Measurements from ENCODE around the gene NPR1.
"Not testable (repeated sequence)": the region's sequence is repeated elsewhere in the genome, so short reads cannot be mapped to it uniquely, and the experiment has no call there.

NPR1 gene

GRCh38 chr1:153651771-153652170 is 26.7 kb upstream of the NPR1 start:
- DNase-seq, result no peak

- DNase-seq, result no peak
Observed at GRCh38 chr1:153652805-153653500, 25.5 kb upstream of the NPR1 start.

DNA sequence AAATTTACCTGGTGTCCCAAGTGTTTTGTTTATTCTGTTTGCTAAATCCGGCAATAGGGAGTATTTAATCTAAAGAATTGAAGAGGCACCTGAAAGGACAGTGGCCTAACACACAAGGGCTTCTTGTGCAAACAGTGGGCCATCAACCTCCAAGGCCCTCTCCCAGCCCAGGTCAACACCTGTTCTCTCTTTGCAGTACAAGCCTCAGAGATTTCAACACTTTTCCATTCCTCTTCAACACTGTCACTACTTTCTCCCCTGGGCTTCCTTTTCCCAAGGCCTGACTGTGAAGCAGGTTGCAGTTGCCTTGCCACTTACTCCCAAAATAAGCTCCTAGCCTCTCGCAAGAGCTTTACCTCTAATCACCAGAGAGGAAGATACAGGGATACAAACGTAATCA is 23.2 kb upstream of the NPR1 start:
- DNase-seq, result peak in 1 of 3 experiments; percentile 35

- DNase-seq, result peak; percentile 93 to 97 (median 94)
Observed at GRCh38 chr1:153658400-153659174, 19.9 kb upstream of the NPR1 start, which contains the start of gene SNAPIN. SNAPIN (plus strand) TSS chr1:153658703; CDS start chr1:153658744, 41 bp downstream.

GRCh38 chr1:153659175-153659534 is 19.3 kb upstream of the NPR1 start:
- no peak for DNase-seq

GRCh38 chr1:153659656-153660055 is 18.8 kb upstream of the NPR1 start:
- DNase-seq, result no peak

DNA sequence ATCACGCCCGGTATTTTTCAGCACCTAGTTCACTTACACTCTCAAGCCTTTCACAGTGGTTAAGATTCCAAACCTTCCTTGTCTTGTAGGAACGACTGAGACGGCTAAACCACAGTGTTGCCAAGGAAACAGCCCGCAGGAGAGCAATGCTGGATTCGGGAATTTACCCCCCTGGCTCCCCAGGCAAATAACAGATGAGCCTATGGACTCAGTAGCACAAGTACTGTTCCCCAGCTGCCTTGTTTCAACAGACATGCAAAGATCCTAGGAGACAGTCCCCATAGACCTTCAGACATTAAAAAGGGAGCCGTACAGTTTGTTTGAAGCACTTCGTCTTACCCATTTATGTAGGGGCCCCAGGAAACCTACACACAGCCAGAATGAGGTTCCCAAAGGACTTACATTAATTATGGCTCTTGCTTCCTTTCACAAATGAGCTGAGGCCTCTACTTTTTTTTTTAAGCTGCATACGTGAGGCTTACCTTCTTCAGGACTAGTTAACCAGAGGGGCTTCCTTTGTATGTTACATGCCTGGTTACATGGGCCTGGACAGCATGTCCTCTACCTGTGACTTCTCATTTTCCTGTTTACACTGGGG is 17.3 kb upstream of the NPR1 start:
- DNase-seq, result peak in 1 of 3 experiments; percentile 49

- peak in 1 of 3 experiments; percentile 16 for DNase-seq
Observed at GRCh38 chr1:153662269-153662668, 16.2 kb upstream of the NPR1 start.

DNA sequence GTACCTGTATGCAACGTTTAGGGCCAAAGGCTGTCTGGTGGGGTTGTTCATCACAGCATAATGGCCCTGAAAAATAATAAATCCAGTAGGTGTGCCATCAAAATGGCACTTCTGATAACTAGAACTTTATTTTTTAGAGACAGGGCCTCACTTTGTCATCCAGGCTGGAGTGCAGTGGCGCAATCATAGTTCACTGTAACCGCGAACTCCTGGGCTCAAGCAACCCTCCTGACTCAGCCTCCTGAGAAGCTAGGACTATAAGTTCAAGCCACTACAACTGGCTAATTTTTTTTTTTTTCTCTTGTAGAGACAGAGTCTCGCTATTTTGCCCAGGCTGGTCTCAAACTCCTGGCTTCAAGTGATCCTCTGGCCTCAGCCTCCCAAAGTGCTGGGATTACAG is 15.3 kb upstream of the NPR1 start:
- no peak for DNase-seq

DNA sequence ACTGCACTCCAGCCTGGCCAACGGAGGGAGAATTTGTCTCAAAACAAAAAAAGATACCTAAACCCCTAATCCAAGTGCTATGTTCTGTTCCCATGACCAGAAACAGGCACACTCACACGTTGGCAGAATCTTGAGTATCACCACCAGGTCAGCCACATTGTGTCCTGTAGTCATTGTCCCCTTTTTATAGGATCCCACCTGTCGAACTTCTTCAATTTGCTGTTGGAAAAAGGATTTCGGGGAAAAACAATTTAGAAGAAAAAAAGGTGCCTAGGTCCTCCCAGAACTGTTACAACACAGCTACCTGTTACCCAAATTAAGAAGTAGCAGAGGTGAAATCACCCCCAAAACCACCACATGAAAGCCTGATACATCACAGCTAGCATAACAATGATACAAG is 11.0 kb upstream of the NPR1 start:
- no peak for DNase-seq

DNA sequence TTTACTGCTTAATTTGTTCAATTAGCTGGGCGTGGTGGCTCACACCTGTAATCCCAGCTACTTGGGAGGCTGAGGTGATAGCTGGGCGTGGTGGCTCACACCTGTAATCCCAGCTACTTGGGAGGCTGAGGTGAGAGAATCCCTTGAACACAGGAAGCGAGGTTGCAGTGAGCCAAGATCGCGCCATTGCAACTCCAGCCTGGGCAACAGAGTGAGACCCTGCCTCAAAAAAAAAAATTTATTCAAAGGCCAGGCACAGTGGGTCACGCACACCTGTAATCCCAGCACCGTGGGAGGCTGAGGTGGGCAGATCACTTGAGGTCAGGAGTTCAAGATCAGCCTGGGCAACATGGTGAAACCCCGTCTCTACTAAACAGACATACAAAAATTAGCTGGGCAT is 9.8 kb upstream of the NPR1 start:
- DNase-seq, result not testable (repeated sequence)

DNA sequence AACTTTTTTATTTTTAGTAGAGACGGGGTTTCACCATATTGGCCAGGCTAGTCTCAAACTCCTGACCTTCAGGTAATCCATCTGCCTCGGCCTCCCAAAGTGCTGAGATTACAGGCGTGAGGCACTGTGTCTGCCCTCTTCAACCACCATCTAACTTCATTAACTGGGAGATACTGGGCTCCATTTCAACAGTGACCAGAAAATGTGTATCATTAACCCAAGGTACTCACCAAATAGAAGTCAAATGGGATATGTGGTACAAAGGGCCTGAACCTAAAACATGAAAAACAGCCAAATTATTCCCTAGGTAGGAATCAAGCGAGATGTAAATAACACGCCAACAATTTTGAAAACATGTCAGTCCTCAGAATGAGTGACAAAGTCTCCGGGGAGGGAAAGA is 8.9 kb upstream of the NPR1 start:
- DNase-seq, result no peak

DNA sequence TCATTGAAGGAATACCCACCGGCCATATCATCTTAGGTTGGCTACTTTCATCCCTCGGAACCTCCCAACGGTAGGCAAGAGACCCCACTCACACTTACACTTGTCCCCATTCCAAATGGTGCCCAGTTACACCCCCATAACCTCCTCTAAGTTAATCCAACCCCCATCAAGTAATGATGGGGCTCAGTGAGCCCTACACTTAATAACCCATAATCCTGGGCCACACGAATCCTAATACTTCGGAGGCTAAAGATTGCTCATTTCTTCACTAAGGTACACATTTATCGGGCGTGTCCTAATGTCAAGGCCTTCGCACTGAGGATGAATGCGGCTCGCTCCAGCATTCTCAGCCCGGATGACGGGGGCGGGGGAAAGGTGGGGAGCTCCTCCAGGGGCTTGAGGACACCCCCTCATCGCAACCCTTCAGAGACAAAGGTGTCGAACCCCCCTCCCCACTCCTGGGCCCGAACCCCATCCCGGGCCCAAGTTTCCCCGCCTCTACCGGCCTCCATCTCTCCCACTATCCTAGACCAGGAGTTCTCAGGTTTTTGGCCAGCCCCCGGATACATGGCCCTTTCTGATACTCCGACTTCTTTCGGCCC is 8.1 kb upstream of the NPR1 start:
- peak in 2 of 3 experiments; percentile 26 to 53 for DNase-seq

DNA sequence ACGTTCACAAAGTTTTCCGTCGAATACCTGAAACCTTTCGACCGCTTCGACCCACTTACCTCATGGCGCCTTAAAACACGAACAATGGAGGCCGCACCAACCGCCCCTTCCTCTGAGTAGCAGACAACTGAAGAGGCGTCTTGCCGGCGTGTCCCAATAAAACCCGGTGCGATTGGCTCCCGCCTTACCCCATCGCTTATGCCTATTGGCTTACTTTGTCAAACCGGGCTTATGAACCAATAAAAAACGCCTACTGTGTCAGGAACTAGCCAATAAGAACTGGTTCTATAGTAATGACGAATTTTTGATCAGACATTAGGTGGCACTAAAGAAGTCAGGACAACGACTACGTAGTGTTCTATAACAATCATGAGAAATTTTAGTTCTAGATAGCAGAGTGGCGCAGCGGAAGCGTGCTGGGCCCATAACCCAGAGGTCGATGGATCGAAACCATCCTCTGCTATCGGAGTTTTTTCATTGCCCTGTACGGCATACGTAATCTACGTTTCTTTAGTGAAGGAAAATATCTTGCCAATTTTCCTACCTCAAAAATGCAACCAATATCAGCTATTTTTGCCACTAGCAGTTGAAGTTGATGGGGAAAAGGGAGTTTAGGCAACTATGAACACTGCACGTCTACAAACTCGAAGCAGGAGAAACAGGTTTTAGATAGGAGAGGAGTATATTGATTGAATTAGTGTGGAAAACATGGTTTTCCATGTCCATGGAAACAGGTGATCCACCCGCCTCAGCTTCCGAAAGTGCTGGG is 7.4 kb upstream of the NPR1 start, which contains the start of gene ILF2:
Gene ILF2 (minus strand): TSS at position 135 of the 769 bp plus-strand sequence. CDS start 71 bp downstream, at position 64.
- peak; percentile 99 to 100 (median 100) for DNase-seq

GRCh38 chr1:153671628-153672353 is 6.7 kb upstream of the NPR1 start:
- DNase-seq, result peak in 2 of 3 experiments; percentile 69 to 84

GRCh38 chr1:153673511-153673910 is 5.0 kb upstream of the NPR1 start:
- DNase-seq, result no peak

GRCh38 chr1:153677718-153678518 is 570 bp upstream of the NPR1 start:
- DNase-seq, result peak; percentile 31 to 71 (median 65)

- DNase-seq, result peak in 2 of 3 experiments; percentile 65 to 67
Observed at GRCh38 chr1:153679337-153680119, 1.0 kb downstream of the NPR1 start.

GRCh38 chr1:153680120-153680403 is 1.6 kb downstream of the NPR1 start:
- DNase-seq, result no peak

GRCh38 chr1:153682730-153683129 is 4.2 kb downstream of the NPR1 start:
- DNase-seq, result no peak
